Caco-2 (cell line): ENCODE results near the gene MANBA. TPM values are rescaled to one million over a fixed set of nuclear protein-coding genes. Genes with fewer than 3 reads are reported as not detected.

Experiments used
- BruUV-seq: library from RNA; stranded (reverse); fragments of 400-500 nt; replicated peaks from 2 replicates; lab custom pipeline; 2021; lab: Mats Ljungman, UMichigan
- CTCF ChIA-PET: fragments of 300-600 bp; sonication (Branson Sonifier 250); formaldehyde crosslinking; loops from one replicate; lab custom pipeline; 2022; ENCODE audit warnings: antibody characterized with exemption; lab: Charles Lee
- POLR2A ChIA-PET: fragments of 300-600 bp; sonication (Branson Sonifier 250); formaldehyde crosslinking; loops from one replicate; lab custom pipeline; 2022; ENCODE audit warnings: antibody characterized with exemption; lab: Charles Lee
- DNase-seq, 2 experiments: peaks; one replicate each; pipeline versions ENCODE4 v3.0.0 to v3.0.0-alpha.2; 2020 to 2022
- H3K27me3 ChIP-seq: replicated peaks from 2 replicates; pipeline ENCODE4 v1.6.0; 2011; ENCODE audit warnings: low read length; ENCODE audit not compliant: control insufficient read depth, insufficient read depth
- H3K36me3 ChIP-seq: 2 replicates; pipeline ENCODE4 v1.5.1; 2011; ENCODE audit warnings: low read length; ENCODE audit not compliant: control insufficient read depth, insufficient read depth
- H3K4me1 ChIP-seq: fragments of 250-450 bp; sonication (Bioruptor Pico); 2 replicates; pipeline ENCODE4 v1.5.1; 2020; ENCODE audit warnings: mild to moderate bottlenecking
- H3K4me3 ChIP-seq: 2 replicates; pipeline ENCODE4 v1.5.1; 2011; ENCODE audit warnings: low read depth, mild to moderate bottlenecking, control low read depth, low read length
- H3K9me3 ChIP-seq: fragments of 250-450 bp; sonication (Bioruptor Pico); 2 replicates; pipeline ENCODE4 v1.5.1; 2020; ENCODE audit warnings: mild to moderate bottlenecking, moderate library complexity
- H3K27ac Mint-ChIP-seq: one replicate; pipeline ENCODE4 v1.8.0; 2022; ENCODE audit warnings: mixed read lengths; ENCODE audit not compliant: unreplicated experiment
- H3K27me3 Mint-ChIP-seq: one replicate; pipeline ENCODE4 v1.8.0; 2022; ENCODE audit warnings: mixed read lengths; ENCODE audit not compliant: insufficient read depth, unreplicated experiment
- H3K36me3 Mint-ChIP-seq: one replicate; pipeline ENCODE4 v1.8.0; 2022; ENCODE audit warnings: mild to moderate bottlenecking, mixed read lengths; ENCODE audit not compliant: insufficient read depth, unreplicated experiment
- H3K4me1 Mint-ChIP-seq: one replicate; pipeline ENCODE4 v1.8.0; 2022; ENCODE audit warnings: low read depth, mixed read lengths; ENCODE audit not compliant: unreplicated experiment
- H3K4me3 Mint-ChIP-seq: one replicate; pipeline ENCODE4 v1.8.0; 2022; ENCODE audit warnings: mild to moderate bottlenecking, moderate library complexity, mixed read lengths; ENCODE audit not compliant: unreplicated experiment
- H3K9me3 Mint-ChIP-seq: one replicate; pipeline ENCODE4 v1.8.0; 2022; ENCODE audit warnings: mixed read lengths; ENCODE audit not compliant: unreplicated experiment
- intact Hi-C: fragments of 100-400 bp; cut with micrococcal nuclease; formaldehyde crosslinking; loops from one replicate; pipeline ENCODE4 v1.10.0; 2022; ENCODE audit not compliant: unreplicated experiment
- total RNA-seq: library from RNA; stranded (reverse); gene quantifications from 2 replicates; pipeline ENCODE4 v1.2.3, GENCODE V29; 2022
- TF ChIP-seq, protein P1 (sequence below), 2 experiments: fragments of 200-600 bp in 1 of 2; IDR thresholded peaks; 1 replicate in 1 of 2; 2 replicates in 1 of 2; pipeline versions ENCODE4 v1.5.1 to v1.8.0; 2011 to 2022; ENCODE audit warnings: antibody characterized with exemption in 1 of 2, control low read depth in 1 of 2, inconsistent platforms in 1 of 2, low read depth in 1 of 2, low read length in 1 of 2, mild to moderate bottlenecking in 1 of 2, moderate library complexity in 1 of 2; ENCODE audit not compliant: insufficient read depth in 1 of 2, severe bottlenecking in 1 of 2, unreplicated experiment in 1 of 2

The MANBA gene
- total RNA-seq, 1 experiment from 2014 or later: 53.5 TPM

DNA sequence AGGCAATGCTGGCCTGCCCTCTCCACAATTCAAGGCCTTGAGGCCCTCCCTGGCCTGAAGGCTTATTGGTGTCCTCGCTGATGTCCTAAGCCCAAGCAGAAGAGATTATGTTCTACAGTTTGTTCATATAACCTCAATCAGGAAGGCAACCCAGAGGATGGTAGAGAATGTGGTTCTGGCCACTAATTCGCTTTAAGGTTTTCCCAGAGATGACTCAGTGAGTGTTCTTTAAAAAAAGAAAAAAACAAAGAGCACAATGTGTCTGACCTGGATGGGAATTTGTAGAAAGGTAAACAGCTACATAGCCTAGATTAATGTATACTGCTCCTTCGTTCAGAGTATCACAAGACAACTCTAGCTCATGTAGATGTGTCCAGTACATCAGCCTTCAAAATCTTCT is 66.0 kb downstream of the MANBA start:
- H3K4me3 Mint-ChIP-seq: no peak overlapping the region
- no peak overlapping the region for H3K27ac Mint-ChIP-seq
- DNase-seq: no peak
- no peaks in the 10 kb centered on the region for H3K4me1 Mint-ChIP-seq
- Histone ChIP-seq H3K4me1 (no peaks in the 10 kb centered on the region), H3K27me3 (no peaks in the 10 kb centered on the region), H3K36me3 (no peaks in the 10 kb centered on the region; the same call in 1 of the 2 replicates), H3K4me3 (no peak overlapping the region), H3K9me3 (no peaks in the 10 kb centered on the region)
- H3K27me3 Mint-ChIP-seq: no peaks in the 10 kb centered on the region
- H3K9me3 Mint-ChIP-seq: no peaks in the 10 kb centered on the region
- intact Hi-C loops: no loop called here
- CTCF ChIA-PET: no interaction called here
- BruUV-seq: no TSS peak
- TF ChIP-seq, protein P1, sequence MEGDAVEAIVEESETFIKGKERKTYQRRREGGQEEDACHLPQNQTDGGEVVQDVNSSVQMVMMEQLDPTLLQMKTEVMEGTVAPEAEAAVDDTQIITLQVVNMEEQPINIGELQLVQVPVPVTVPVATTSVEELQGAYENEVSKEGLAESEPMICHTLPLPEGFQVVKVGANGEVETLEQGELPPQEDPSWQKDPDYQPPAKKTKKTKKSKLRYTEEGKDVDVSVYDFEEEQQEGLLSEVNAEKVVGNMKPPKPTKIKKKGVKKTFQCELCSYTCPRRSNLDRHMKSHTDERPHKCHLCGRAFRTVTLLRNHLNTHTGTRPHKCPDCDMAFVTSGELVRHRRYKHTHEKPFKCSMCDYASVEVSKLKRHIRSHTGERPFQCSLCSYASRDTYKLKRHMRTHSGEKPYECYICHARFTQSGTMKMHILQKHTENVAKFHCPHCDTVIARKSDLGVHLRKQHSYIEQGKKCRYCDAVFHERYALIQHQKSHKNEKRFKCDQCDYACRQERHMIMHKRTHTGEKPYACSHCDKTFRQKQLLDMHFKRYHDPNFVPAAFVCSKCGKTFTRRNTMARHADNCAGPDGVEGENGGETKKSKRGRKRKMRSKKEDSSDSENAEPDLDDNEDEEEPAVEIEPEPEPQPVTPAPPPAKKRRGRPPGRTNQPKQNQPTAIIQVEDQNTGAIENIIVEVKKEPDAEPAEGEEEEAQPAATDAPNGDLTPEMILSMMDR (IDR thresholded peaks at IDR 0.05; ENCODE audit: insufficient read depth in 1 of 2, low read depth in 1 of 2, low read length in 1 of 2, severe bottlenecking in 1 of 2, unreplicated experiment in 1 of 2): no peak
- peaks cover 22% of the 10 kb centered on the region for H3K36me3 Mint-ChIP-seq
- POLR2A ChIA-PET: no interaction called here

DNA sequence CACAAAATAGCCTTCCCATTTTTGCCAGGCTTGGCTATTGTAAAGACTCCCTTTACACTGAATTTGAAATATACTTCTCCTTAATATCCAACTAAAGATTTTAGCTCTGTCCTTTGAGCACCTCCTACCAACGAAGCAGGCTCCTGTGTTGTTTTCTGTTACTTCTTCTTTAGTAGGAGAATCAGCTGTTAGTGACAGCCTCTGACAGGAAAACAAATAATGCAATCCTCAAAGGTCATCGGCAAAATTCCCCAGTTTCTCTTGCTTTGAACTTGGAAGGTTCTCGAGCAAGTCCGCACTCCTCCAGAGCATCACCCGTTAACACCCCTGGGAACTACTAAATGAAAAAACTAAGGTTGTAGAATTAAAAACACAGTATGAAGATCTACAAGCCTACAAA is 66.9 kb downstream of the MANBA start:
- no peak overlapping the region for H3K4me3 ChIP-seq
- CTCF ChIA-PET: no interaction called here

DNA sequence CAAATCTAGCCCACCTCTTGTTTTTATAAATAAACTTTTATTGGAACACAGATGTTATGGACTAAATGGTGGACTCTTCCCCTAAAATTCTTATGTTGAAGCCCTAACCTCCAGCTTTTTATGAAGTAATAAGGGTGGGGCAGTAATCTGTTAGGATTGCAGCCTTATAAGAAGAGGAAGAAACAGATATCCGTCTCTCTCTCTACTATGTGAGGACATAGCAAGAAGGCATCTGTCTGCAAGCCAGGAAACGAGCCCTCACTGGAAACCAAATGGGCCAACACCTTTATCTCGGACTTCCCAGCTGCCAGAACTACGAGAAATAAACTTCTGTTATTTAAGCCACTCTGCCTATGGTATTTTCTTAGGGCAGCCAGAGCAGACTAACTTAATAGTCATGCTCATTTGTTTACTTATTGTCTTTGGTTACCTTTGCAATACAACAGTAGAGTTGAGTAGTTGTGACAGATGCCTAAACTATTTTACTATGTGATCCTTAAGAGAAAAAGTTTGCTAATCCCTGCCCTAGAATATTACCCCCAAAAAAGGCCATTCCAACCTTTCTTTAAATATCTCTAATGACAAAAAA is 67.4 kb downstream of the MANBA start:
- Histone ChIP-seq H3K36me3 (no peaks in the 10 kb centered on the region; the same call in 1 of the 2 replicates), H3K9me3 (no peaks in the 10 kb centered on the region), H3K4me1 (no peaks in the 10 kb centered on the region), H3K4me3 (no peak overlapping the region), H3K27me3 (no peaks in the 10 kb centered on the region)
- H3K27ac Mint-ChIP-seq: no peak overlapping the region
- no peaks in the 10 kb centered on the region for H3K4me1 Mint-ChIP-seq
- TF ChIP-seq, protein P1 (IDR thresholded peaks at IDR 0.05; ENCODE audit: insufficient read depth in 1 of 2, low read depth in 1 of 2, low read length in 1 of 2, severe bottlenecking in 1 of 2, unreplicated experiment in 1 of 2): no peak
- H3K27me3 Mint-ChIP-seq: no peaks in the 10 kb centered on the region
- intact Hi-C loops: no loop called here
- no TSS peak for BruUV-seq
- H3K9me3 Mint-ChIP-seq: no peaks in the 10 kb centered on the region
- POLR2A ChIA-PET: no interaction called here
- no peak overlapping the region for H3K4me3 Mint-ChIP-seq
- CTCF ChIA-PET: no interaction called here
- DNase-seq: no peak
- H3K36me3 Mint-ChIP-seq: peaks cover 22% of the 10 kb centered on the region

More for the DNA sequence above, 66.9 kb downstream of the MANBA start:
- no peak overlapping the region for H3K27ac Mint-ChIP-seq
- TF ChIP-seq, protein P1 (IDR thresholded peaks at IDR 0.05; ENCODE audit: insufficient read depth in 1 of 2, low read depth in 1 of 2, low read length in 1 of 2, severe bottlenecking in 1 of 2, unreplicated experiment in 1 of 2): no peak
- Histone ChIP-seq H3K27me3 (no peaks in the 10 kb centered on the region), H3K4me1 (no peaks in the 10 kb centered on the region), H3K9me3 (no peaks in the 10 kb centered on the region), H3K36me3 (no peaks in the 10 kb centered on the region; the same call in 1 of the 2 replicates)
- H3K4me1 Mint-ChIP-seq: no peaks in the 10 kb centered on the region
- no peak for DNase-seq
- no TSS peak for BruUV-seq
- H3K27me3 Mint-ChIP-seq: no peaks in the 10 kb centered on the region
- H3K9me3 Mint-ChIP-seq: no peaks in the 10 kb centered on the region
- intact Hi-C loops: no loop called here
- no peak overlapping the region for H3K4me3 Mint-ChIP-seq
- POLR2A ChIA-PET: no interaction called here
- H3K36me3 Mint-ChIP-seq: peaks cover 22% of the 10 kb centered on the region
